CD4-positive, CD25-positive, alpha-beta regulatory T cell (primary cell): ENCODE results near the gene MTHFD2. TPM values are rescaled to one million over a fixed set of nuclear protein-coding genes. Genes with fewer than 3 reads are reported as not detected.
"Not testable (repeated sequence)": the region's sequence is repeated elsewhere in the genome, so short reads cannot be mapped to it uniquely, and the experiment has no call there.

Source experiments
- ATAC-seq, 2 donors: fragments of 150-1000 bp; cut with Tn5 transposase; one replicate each; pipeline ENCODE4 v1.10.0; 2021; ENCODE audit warnings: low read depth in 2 of 2, moderate number of reproducible peaks in 2 of 2, moderate library complexity in 1 of 2
- DNase-seq, 3 donors: peaks; one replicate each; pipeline versions ENCODE4 v3.0.0 to v3.0.0-alpha.2; 2012 to 2022; ENCODE audit warnings: mixed read lengths in 1 of 3
- H3K27ac ChIP-seq: one replicate; pipeline ENCODE4 v1.7.0; 2013; ENCODE audit warnings: mild to moderate bottlenecking, low read length; ENCODE audit not compliant: insufficient read depth, poor library complexity, severe bottlenecking
- H3K27me3 ChIP-seq: one replicate; pipeline ENCODE4 v1.7.0; 2013; ENCODE audit warnings: low read length; ENCODE audit not compliant: control insufficient read depth, insufficient read depth
- H3K36me3 ChIP-seq: one replicate; pipeline ENCODE4 v1.7.0; 2013; ENCODE audit warnings: mild to moderate bottlenecking, low read length, moderate library complexity; ENCODE audit not compliant: control insufficient read depth, insufficient read depth
- H3K4me1 ChIP-seq: 2 replicates; pipeline ENCODE4 v1.7.0; 2013; ENCODE audit warnings: mild to moderate bottlenecking, low read length; ENCODE audit not compliant: insufficient read depth, control insufficient read depth, poor library complexity, severe bottlenecking
- H3K4me3 ChIP-seq: one replicate; pipeline ENCODE4 v1.7.0; 2013; ENCODE audit warnings: low read depth, mild to moderate bottlenecking, low read length, moderate library complexity
- H3K9me3 ChIP-seq, 2 experiments: 1 replicate in 1 of 2; 2 replicates in 1 of 2; pipeline ENCODE4 v1.7.0; 2013; ENCODE audit warnings: low read length in 2 of 2, mild to moderate bottlenecking in 1 of 2, moderate library complexity in 1 of 2; ENCODE audit not compliant: control insufficient read depth in 2 of 2
- H3K27ac Mint-ChIP-seq, 3 donors: one replicate each; pipeline ENCODE4 v1.8.0; 2020 to 2022; ENCODE audit warnings: mild to moderate bottlenecking in 3 of 3, mixed read lengths in 3 of 3, moderate library complexity in 2 of 3
- H3K27me3 Mint-ChIP-seq: one replicate; pipeline ENCODE4 v1.8.0; 2022; ENCODE audit warnings: mild to moderate bottlenecking, mixed read lengths
- H3K36me3 Mint-ChIP-seq: one replicate; pipeline ENCODE4 v1.8.0; 2020; ENCODE audit warnings: mixed read lengths
- H3K4me1 Mint-ChIP-seq, 4 donors: one replicate each; pipeline ENCODE4 v1.8.0; 2020 to 2022; ENCODE audit warnings: mixed read lengths in 4 of 4, mild to moderate bottlenecking in 1 of 4
- H3K4me3 Mint-ChIP-seq, 4 donors: one replicate each; pipeline ENCODE4 v1.8.0; 2020 to 2022; ENCODE audit warnings: mild to moderate bottlenecking in 4 of 4, mixed read lengths in 4 of 4, moderate library complexity in 3 of 4
- H3K9me3 Mint-ChIP-seq, 7 donors: one replicate each; pipeline ENCODE4 v1.8.0; 2020 to 2022; ENCODE audit warnings: mixed read lengths in 7 of 7, mild to moderate bottlenecking in 3 of 7, moderate library complexity in 2 of 7
- polyA plus RNA-seq, 4 donors: library from polyadenylated mRNA; unstranded; fragments of 300-500 nt; fragmentation: Illumina TruSeq; gene quantifications; one replicate each; pipeline ENCODE4 v1.2.3, GENCODE V29; 2021
- total RNA-seq: library from RNA; stranded (reverse); gene quantifications from one replicate; pipeline ENCODE4 v1.2.3, GENCODE V29; 2022

The MTHFD2 gene
- total and polyA plus RNA-seq, 5 donors from 2014 or later: 18.5 to 48.1 (median 28.0) TPM

DNA sequence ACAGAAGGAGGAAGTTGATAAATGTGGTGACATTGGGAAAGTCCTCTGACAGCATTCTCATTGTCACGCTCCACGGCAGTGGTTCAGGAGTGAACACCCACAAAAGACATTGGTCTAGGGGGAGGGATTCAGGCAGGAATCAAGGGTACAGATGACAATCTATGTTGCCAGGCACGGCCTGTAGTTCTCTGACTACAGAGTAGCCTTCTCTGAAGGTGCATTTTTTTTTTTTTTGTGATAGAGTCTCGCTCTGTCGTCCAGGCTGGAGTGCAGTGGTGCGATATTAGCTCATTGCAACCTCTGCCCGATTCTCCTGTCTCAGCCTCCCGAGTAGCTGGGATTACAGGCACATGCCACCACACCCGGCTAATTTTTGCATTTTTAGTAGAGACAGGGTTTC, 12.4 kb upstream of the MTHFD2 start:
- peaks cover 0 to 2% (median 0%) of the 10 kb centered on the region in 4 donors for H3K4me1 Mint-ChIP-seq
- Histone ChIP-seq H3K27me3 (no peaks in the 10 kb centered on the region), H3K4me3 (no peak overlapping the region), H3K36me3 (no peaks in the 10 kb centered on the region), H3K27ac (no peak overlapping the region), H3K4me1 (no peaks in the 10 kb centered on the region), H3K9me3 (no peaks in the 10 kb centered on the region)
- peaks cover 14% of the 10 kb centered on the region for H3K27me3 Mint-ChIP-seq
- ATAC-seq: peak; percentile 72 to 76
- H3K27ac Mint-ChIP-seq: no peak overlapping the region
- peak in 1 of 3 donors; percentile 33 for DNase-seq
- no peaks in the 10 kb centered on the region for H3K36me3 Mint-ChIP-seq
- H3K4me3 Mint-ChIP-seq: no peak overlapping the region
- peaks cover 0 to 2% (median 0%) of the 10 kb centered on the region in 7 donors for H3K9me3 Mint-ChIP-seq

DNA sequence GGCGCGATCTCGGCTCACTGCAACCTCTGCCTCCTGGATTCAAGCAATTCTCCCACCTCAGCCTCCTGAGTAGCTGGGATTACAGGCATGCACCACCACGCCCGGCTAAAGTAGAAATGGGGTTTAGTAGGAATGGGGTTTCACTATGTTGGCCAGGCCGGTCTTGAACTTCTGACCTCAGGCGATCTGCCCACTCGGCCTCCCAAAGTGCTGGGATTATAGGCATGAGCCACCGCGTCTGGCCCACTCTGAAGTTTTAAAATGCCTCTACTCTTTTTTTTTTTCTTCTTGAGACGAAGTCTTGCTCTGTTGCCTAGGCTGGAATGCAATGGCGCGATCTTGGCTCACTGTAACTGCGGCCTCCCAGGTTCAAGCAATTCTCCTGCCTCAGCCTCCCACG, 11.7 kb upstream of the MTHFD2 start:
- H3K27ac ChIP-seq, H3K36me3 Mint-ChIP-seq, H3K27me3 ChIP-seq, H3K4me3 Mint-ChIP-seq, H3K36me3 ChIP-seq, H3K9me3 ChIP-seq, H3K4me1 Mint-ChIP-seq, H3K4me3 ChIP-seq, DNase-seq, H3K27ac Mint-ChIP-seq, H3K9me3 Mint-ChIP-seq, H3K4me1 ChIP-seq, ATAC-seq: not testable (repeated sequence)
- H3K27me3 Mint-ChIP-seq: peaks cover 21% of the 10 kb centered on the region

DNA sequence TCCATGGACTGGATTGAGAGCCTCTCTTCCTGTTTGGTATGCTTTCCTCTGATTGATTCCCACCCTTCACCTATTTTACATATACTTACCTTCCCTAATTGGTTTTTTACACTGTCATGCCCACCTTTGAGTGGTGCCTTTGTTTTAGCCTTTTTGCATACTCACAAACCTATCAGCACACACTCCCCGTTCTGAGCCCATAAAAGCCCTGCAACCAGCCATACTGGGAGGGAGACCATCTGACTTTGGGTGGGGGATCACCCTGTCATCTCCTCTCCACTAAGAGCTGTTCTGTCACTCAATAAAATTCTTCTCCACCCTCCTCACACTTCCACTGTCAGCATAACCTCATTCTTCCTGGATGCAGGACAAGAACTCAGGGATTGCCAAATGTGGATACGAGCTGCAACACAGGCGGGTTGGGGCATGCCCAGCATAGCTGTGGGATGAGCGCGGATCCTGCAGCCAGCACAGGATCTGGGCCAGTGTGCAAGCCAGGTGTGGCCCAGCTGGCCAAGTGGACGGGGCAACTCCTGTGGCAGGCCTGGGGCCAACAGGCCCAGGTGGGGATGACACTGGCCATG, 10.3 kb upstream of the MTHFD2 start:
- Mint-ChIP-seq H3K36me3 (no peaks in the 10 kb centered on the region), H3K27ac (peak overlapping the region in 1 of 3 donors; percentile 48), H3K4me3 (no peak overlapping the region), H3K27me3 (peaks cover 27% of the 10 kb centered on the region), H3K9me3 (peaks cover 0 to 2% (median 0%) of the 10 kb centered on the region in 7 donors), H3K4me1 (peaks cover 0 to 2% (median 0%) of the 10 kb centered on the region in 4 donors)
- H3K36me3 ChIP-seq: no peaks in the 10 kb centered on the region
- ATAC-seq (no peak), DNase-seq (no peak)
- H3K4me1 ChIP-seq: no peaks in the 10 kb centered on the region
- H3K27me3 ChIP-seq: no peaks in the 10 kb centered on the region
- no peaks in the 10 kb centered on the region for H3K9me3 ChIP-seq
- H3K27ac ChIP-seq: no peak overlapping the region
- no peak overlapping the region for H3K4me3 ChIP-seq

DNA sequence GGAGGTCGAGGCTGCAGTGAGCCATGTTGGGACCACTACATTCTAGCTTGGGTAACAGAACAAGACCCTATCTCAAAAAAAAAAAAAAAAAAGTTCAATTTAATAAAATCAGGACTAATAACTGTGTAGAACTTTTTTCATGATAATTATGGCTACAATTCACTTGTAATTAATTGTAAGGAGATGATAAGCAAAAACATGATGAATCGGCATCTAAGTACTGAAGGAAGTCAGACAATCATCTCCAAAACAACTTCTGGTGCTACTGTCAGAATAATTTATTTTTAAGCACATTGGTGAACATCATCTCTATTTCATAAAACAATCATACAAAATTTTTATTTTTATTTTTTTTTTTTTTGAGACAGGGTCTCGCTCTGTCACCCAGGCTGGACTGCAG, 9.7 kb upstream of the MTHFD2 start:
- Mint-ChIP-seq H3K9me3 (peaks cover 0 to 2% (median 0%) of the 10 kb centered on the region in 7 donors), H3K4me1 (peaks cover 0 to 2% (median 0%) of the 10 kb centered on the region in 4 donors), H3K36me3 (no peaks in the 10 kb centered on the region), H3K27me3 (peaks cover 31% of the 10 kb centered on the region), H3K27ac (no peak overlapping the region), H3K4me3 (no peak overlapping the region)
- DNase-seq: no peak
- ATAC-seq: no peak
- Histone ChIP-seq H3K36me3 (no peaks in the 10 kb centered on the region), H3K9me3 (no peaks in the 10 kb centered on the region), H3K4me1 (no peaks in the 10 kb centered on the region), H3K27me3 (no peaks in the 10 kb centered on the region), H3K4me3 (no peak overlapping the region), H3K27ac (no peak overlapping the region)

DNA sequence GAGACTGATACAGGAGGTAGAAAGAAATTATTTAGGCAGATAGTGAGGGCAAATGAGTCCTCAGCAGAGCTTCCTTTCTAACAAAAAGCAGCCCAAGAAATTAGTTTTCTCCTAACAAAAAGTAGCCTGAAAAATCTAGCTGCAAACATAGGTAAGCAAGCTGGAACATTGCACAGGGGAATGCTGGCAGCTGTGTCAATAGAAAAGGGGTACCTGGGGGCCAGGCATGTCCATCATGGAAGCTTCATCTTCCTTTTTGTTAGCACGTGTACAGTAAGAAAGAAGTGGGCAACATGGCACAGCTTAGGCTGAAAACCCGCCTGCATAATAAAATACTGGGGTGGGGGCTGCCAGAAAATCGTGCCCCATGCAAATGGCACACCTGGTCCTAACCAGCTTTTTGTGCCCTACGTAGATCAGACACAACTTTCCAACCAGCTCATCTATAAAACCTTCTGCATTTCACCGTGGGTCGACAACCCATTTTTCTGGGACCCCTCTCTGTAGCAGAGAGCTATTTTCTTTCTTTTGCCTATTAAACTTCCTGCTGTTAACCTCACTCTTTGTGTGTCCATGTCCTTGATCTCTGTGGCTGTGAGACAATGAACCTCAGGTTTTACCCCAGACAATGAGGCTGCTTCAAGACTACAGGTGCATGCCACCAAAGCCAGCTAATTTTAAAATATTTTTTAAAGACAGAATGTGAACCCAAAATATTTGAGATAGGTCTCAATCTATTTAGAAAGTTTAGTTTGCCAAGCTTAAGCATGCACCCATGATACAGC, 6.6 kb upstream of the MTHFD2 start:
- Histone ChIP-seq H3K36me3 (no peaks in the 10 kb centered on the region), H3K27ac (no peak overlapping the region), H3K27me3 (no peaks in the 10 kb centered on the region), H3K9me3 (no peaks in the 10 kb centered on the region), H3K4me3 (no peak overlapping the region), H3K4me1 (no peaks in the 10 kb centered on the region)
- Mint-ChIP-seq H3K27ac (no peak overlapping the region), H3K27me3 (peaks cover 34% of the 10 kb centered on the region), H3K36me3 (no peaks in the 10 kb centered on the region), H3K4me3 (no peak overlapping the region), H3K9me3 (no peaks in the 10 kb centered on the region), H3K4me1 (no peaks in the 10 kb centered on the region)
- ATAC-seq (no peak), DNase-seq (no peak)

GRCh38 chr2:74194799-74195198, 3.6 kb upstream of the MTHFD2 start:
- Histone ChIP-seq H3K4me1 (peaks cover 12% of the 10 kb centered on the region), H3K27me3 (no peaks in the 10 kb centered on the region), H3K4me3 (no peak overlapping the region), H3K36me3 (no peaks in the 10 kb centered on the region), H3K27ac (no peak overlapping the region), H3K9me3 (no peaks in the 10 kb centered on the region)
- peaks cover 28% of the 10 kb centered on the region for H3K27me3 Mint-ChIP-seq
- no peak overlapping the region for H3K4me3 Mint-ChIP-seq
- no peak overlapping the region for H3K27ac Mint-ChIP-seq
- H3K9me3 Mint-ChIP-seq: no peaks in the 10 kb centered on the region
- H3K4me1 Mint-ChIP-seq: peaks cover 12 to 17% (median 14%) of the 10 kb centered on the region in 4 donors
- H3K36me3 Mint-ChIP-seq: no peaks in the 10 kb centered on the region
- ATAC-seq: no peak
- no peak for DNase-seq

DNA sequence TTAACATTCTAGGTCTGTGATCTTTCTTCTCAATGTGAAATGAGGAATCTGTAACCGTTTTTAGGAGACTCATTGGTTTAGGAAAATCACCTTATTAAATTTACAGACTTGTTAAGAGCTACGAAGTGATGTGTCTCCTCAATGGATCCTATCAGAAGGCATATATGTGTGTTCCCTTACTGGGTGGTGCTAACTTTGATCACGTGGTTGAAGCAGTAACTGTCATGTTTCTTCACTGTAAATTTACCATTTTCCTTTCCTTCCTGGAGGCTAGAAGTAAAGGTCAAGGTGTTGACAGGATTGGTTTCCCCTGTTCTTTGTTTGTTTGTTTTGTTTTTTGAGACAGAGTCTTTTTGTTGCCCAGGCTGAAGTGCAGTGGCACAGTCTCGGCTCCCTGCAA, 1.4 kb upstream of the MTHFD2 start:
- Mint-ChIP-seq H3K4me1 (peaks cover 22 to 39% (median 31%) of the 10 kb centered on the region in 4 donors), H3K36me3 (no peaks in the 10 kb centered on the region), H3K27ac (no peak overlapping the region), H3K27me3 (peaks cover 16% of the 10 kb centered on the region), H3K9me3 (no peaks in the 10 kb centered on the region), H3K4me3 (peak overlapping the region in 3 of 4 donors; percentile 16 to 61 (median 53))
- no peak for DNase-seq
- ATAC-seq: no peak
- H3K4me3 ChIP-seq: no peak overlapping the region
- no peaks in the 10 kb centered on the region for H3K27me3 ChIP-seq
- H3K4me1 ChIP-seq: peaks cover 24% of the 10 kb centered on the region
- H3K36me3 ChIP-seq: no peaks in the 10 kb centered on the region
- no peak overlapping the region for H3K27ac ChIP-seq
- no peaks in the 10 kb centered on the region for H3K9me3 ChIP-seq
